OCI-LY3 (cell line): Measurements from ENCODE around the gene TAF11.

Experiments
- CTCF ChIP-seq: fragments of 200-600, 300-600 bp; sonication (generic); IDR thresholded peaks from 2 replicates; pipeline ENCODE4 v1.5.1; 2014; ENCODE audit warnings: antibody characterized with exemption, low read length, low read depth
- EZH2phosphoT487 ChIP-seq: fragments of 200-600 bp; shearing (Covaris generic); IDR thresholded peaks from 2 replicates; pipeline ENCODE4 v1.6.1; 2018; ENCODE audit warnings: antibody characterized with exemption, mixed run types, low read depth

- TF ChIP-seq CTCF (no peak), EZH2phosphoT487 (no peak)
Measured at GRCh38 chr6:34911822-34912221, 24.0 kb upstream of the TAF11 start.
